HG02678 (cell line): ENCODE data around the gene PSMA8.
"Not testable (repeated sequence)": the region's sequence is repeated elsewhere in the genome, so short reads cannot be mapped to it uniquely, and the experiment has no call there.

ENCODE experiments used
- ATAC-seq: cut with Tn5 transposase; IDR thresholded peaks from one replicate; pipeline ENCODE4 v1.9.1; 2021; ENCODE audit warnings: mild to moderate bottlenecking, moderate library complexity; ENCODE audit not compliant: unreplicated experiment

Gene PSMA8

DNA sequence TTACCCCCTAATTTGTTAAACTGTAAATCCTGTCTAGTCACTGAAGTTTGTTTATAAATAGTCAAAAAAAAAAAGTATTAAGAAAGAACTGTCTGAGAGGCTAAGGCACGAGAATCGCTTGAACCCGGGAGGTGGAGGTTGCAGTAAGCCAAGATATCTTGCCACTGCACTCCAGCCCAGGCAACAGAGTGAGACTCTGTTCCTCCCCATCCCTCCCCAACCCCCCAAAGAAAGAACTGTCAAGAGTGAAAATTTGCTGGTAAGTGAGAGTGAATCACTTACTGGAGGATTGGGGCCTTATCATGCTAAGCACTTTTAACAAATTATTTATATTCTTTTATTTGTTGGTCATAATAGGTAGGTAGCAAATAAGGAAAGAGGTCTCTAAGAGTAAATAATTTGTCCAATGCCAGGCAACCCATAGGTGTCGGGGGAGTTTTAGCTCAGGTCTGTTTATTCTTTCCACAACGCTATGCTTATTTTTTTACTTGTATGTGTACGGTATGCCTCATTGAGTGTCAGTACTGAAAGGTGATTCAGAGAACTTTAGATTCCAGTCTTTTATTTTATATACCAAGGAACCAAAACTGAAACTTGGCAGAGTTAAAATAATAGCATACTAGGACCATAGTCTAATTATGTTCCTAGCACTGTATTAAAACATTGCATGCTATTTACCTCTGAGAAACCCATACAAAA is 95.0 kb downstream of the PSMA8 start:
- ATAC-seq: no peak

DNA sequence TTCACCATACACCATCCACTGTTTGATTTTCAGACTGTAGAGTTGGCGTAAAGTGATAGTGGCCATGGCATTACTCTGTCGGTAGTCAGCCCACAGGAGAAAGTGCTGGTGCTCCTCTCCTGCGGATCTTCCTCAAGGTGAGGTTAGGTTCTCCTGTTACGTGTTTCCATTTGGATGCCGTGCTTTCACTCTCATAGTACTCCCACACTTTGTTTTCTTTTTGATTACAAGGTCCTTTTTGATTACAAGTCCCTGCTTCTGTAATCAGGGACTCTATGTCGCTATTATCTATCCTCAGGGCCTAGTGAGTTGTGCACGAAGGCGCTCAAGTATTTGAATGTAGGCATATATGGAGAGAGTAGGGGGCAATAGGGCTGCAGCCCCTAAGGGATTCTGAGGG is 96.8 kb downstream of the PSMA8 start:
- ATAC-seq: no peak

DNA sequence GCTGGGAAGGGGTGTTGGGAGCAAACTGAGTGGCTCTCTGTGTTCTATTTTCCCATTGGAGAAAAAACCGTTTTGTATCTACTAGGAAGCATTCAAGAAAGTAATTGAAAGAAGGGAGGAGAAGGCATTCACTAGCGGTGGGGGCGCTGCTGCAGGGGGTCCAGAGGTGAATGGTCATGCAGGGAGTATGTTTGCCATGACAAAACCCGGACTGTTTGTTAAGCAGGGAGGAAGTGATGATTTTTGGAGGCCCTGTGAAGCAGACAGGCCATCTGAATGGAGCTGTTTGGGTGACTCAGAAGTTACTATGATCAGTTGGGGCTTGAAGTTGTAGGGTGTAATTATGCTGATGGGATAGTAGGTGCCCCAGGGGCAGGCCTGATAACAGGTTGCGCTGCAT is 99.5 kb downstream of the PSMA8 start:
- no peak for ATAC-seq

DNA sequence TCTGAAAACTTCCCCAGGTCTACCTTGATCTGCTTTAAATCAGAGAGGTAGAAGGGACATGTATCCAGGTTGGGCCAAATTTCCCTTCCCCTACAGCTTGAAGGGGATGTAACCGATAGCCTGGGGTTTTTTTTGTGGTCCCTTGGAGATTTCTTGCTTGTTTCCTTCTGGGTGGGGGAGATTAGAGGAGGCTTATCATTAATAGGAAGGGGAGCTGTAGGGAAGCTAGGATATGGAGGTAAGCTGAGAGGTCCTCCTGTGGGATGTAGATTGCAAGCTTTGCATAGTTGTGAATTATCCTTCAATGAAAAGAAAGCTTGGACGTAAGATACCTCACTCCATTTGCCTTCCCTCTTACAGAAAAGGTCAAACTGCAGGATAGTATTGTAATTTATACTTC is 103.7 kb downstream of the PSMA8 start:
- not testable (repeated sequence) for ATAC-seq

DNA sequence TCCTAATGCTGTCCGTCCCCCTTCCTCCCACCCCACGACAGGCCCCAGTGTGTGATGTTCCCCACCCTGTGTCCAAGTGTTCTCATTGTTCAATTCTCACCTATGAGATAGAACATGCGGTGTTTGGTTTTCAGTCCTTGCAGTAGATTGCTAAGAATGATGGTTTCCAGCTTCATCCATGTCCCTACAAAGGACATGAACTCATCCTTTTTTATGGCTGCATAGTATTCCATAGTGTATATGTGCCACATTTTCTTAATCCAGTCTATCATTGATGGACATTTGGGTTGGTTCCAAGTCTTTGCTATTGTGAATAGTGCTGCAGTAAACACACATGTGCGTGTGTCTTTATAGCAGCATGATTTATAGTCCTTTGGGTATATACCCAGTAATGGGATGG is 105.0 kb downstream of the PSMA8 start:
- ATAC-seq: not testable (repeated sequence)

DNA sequence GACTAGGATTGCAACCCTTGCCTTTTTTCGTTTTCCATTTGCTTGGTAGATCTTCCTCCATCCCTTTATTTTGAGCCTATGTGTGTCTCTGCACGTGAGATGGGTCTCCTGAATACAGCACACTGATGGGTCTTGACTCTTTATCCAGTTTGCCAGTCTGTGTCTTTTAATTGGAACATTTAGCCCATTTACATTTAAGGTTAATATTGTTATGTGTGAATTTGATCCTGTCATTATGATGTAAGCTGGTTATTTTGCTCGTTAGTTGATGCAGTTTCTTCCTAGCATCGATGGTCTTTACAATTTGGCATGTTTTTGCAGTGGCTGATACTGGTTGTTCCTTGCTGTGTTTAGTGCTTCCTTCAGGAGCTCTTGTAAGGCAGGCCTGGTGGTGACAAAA is 108.7 kb downstream of the PSMA8 start:
- ATAC-seq: not testable (repeated sequence)
